Thoracic aorta (tissue), 2 donors: Measurements from ENCODE around the gene ERGIC2. TPM values are rescaled to one million over a fixed set of nuclear protein-coding genes. Genes with fewer than 3 reads are reported as not detected.

Source experiments
- ATAC-seq: fragments of 150-250 bp; one replicate; pipeline ENCODE4 v1.8.0; 2017; ENCODE audit warnings: low read depth; ENCODE audit not compliant: insufficient number of reproducible peaks, low FRiP score
- DNase-seq: peaks from one replicate; pipeline ENCODE4 v3.0.0-alpha.2; 2020; ENCODE audit warnings: low spot score
- H3K27ac ChIP-seq, 2 donors: fragments of 200-600 bp; sonication (generic); 1 replicate in 1 of 2; 2 replicates in 1 of 2; pipeline ENCODE4 v1.5.1; 2016; ENCODE audit warnings: mild to moderate bottlenecking in 2 of 2, moderate library complexity in 2 of 2
- H3K27me3 ChIP-seq: fragments of 200-600 bp; sonication (generic); replicated peaks from 2 replicates; pipeline ENCODE4 v1.6.0; 2016; ENCODE audit warnings: mild to moderate bottlenecking; ENCODE audit not compliant: insufficient read depth
- H3K36me3 ChIP-seq: fragments of 200-600 bp; sonication (generic); one replicate; pipeline ENCODE4 v1.5.1; 2016
- H3K4me1 ChIP-seq, 2 donors: fragments of 200-600 bp; sonication (generic); 1 replicate in 1 of 2; 2 replicates in 1 of 2; pipeline versions ENCODE4 v1.5.1 to v1.6.0; 2016; ENCODE audit warnings: low read depth in 2 of 2, mild to moderate bottlenecking in 1 of 2; ENCODE audit not compliant: control insufficient read depth in 1 of 2
- H3K4me3 ChIP-seq: fragments of 200-600 bp; sonication (generic); 2 replicates; pipeline ENCODE4 v1.5.1; 2016; ENCODE audit warnings: mild to moderate bottlenecking
- H3K9me3 ChIP-seq: fragments of 200-600 bp; sonication (generic); 2 replicates; pipeline ENCODE4 v1.5.1; 2016
- total RNA-seq, 2 donors: library from RNA; depleted of rRNA; stranded (reverse); fragments of >200 nt; gene quantifications; one replicate each; pipeline versions ENCODE4 v1.1.0 to v1.2.3, GENCODE V29; 2016
- TF ChIP-seq, protein P1 (sequence below): fragments of 200-600 bp; sonication (generic); IDR thresholded peaks from one replicate; pipeline ENCODE4 v1.5.1; 2019; ENCODE audit warnings: antibody characterized with exemption

Gene ERGIC2
- total RNA-seq, 2 donors from 2014 or later: 61.3 to 67.3 TPM

DNA sequence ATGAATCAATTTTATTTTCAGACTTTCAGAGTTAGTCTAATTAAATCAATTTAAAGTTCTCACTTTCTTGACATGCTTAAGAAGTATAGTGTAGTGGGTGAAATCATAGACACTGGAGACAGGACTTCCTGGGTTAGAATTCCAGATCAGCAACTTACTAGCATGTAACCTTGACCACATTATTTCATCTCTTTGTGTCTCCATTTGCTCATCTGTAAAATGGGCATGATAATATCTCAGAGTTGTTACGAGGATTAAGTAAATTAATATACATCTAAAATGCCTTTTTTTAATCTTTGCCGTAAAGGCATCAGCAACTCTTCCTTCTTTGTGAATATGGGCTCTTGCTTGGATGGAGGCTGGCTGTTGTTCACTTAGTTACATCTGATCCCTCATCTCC, 1.3 kb upstream of the ERGIC2 start:
- H3K4me1 ChIP-seq: peaks cover 4 to 10% of the 10 kb centered on the region in 2 donors
- TF ChIP-seq, protein P1, sequence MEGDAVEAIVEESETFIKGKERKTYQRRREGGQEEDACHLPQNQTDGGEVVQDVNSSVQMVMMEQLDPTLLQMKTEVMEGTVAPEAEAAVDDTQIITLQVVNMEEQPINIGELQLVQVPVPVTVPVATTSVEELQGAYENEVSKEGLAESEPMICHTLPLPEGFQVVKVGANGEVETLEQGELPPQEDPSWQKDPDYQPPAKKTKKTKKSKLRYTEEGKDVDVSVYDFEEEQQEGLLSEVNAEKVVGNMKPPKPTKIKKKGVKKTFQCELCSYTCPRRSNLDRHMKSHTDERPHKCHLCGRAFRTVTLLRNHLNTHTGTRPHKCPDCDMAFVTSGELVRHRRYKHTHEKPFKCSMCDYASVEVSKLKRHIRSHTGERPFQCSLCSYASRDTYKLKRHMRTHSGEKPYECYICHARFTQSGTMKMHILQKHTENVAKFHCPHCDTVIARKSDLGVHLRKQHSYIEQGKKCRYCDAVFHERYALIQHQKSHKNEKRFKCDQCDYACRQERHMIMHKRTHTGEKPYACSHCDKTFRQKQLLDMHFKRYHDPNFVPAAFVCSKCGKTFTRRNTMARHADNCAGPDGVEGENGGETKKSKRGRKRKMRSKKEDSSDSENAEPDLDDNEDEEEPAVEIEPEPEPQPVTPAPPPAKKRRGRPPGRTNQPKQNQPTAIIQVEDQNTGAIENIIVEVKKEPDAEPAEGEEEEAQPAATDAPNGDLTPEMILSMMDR: no peak
- H3K9me3 ChIP-seq: no peaks in the 10 kb centered on the region
- H3K4me3 ChIP-seq: no peak overlapping the region
- no peak for ATAC-seq
- no peak overlapping the region for H3K27ac ChIP-seq
- DNase-seq: no peak
- H3K36me3 ChIP-seq: no peaks in the 10 kb centered on the region
- no peaks in the 10 kb centered on the region for H3K27me3 ChIP-seq

DNA sequence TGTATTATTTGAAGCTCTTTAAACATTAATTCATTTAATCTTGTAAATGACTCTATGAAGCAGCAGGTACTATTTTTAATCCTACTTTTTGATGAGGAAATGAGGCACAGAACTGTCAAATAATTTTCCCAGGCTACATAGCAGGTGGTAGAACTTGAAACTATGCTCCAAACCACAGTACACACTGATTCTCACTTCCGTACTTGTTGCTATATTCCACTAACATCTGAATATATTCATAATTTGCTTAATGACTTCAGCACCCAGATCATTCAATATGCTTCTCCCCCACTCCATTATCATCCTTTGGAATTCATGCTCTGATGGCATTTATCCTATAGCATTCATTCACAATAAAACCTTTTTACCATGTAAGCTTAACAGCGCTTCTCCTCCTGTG, 4.9 kb downstream of the ERGIC2 start:
- H3K27ac ChIP-seq: no peak overlapping the region
- no peaks in the 10 kb centered on the region for H3K9me3 ChIP-seq
- H3K4me1 ChIP-seq: peaks cover 12 to 14% of the 10 kb centered on the region in 2 donors
- DNase-seq (no peak), ATAC-seq (no peak)
- TF ChIP-seq, protein P1: no peak
- H3K36me3 ChIP-seq: no peaks in the 10 kb centered on the region
- no peaks in the 10 kb centered on the region for H3K27me3 ChIP-seq
- no peak overlapping the region for H3K4me3 ChIP-seq

DNA sequence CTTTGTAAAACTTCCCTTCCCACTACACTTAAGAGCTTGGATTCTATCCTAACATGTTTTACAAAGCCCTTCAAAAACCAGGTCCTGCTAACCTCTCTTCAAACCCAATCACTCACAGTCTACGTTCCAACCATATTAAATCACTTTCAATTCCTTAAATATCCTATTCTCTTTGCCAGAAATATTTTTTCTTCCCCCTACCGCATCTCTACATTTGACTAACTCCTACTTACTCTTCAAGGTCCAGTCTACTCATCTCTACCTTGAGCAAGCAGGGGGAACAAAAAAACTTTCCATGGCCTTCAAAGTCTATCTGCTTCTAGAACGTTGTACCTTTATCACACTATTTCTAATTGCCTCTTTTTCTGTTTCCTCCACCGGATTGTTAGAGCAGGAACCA, 6.1 kb downstream of the ERGIC2 start:
- DNase-seq (no peak), ATAC-seq (no peak)
- H3K27me3 ChIP-seq: no peaks in the 10 kb centered on the region
- H3K27ac ChIP-seq: no peak overlapping the region
- H3K4me1 ChIP-seq: peaks cover 10 to 12% of the 10 kb centered on the region in 2 donors
- H3K4me3 ChIP-seq: no peak overlapping the region
- TF ChIP-seq, protein P1: no peak
- H3K36me3 ChIP-seq: no peaks in the 10 kb centered on the region
- H3K9me3 ChIP-seq: no peaks in the 10 kb centered on the region

DNA sequence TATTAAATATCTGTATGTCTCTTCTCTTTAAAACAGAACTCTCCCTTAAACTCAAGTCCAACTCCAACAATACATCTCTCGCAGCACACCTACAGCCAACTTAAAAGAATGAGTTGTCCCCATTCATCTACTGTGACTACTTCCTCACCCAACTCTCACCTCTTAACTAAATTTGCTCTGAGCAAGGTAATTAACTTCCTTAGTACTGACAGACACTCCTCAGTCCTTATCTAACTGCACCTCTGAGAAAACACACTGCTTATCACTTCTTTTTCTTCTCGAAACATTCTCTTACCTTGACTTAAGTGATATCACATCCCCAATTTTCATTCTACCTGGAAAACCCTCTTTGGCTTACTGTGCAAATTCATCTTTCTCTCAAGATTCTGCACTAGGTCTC, 7.0 kb downstream of the ERGIC2 start:
- Histone ChIP-seq H3K27me3 (no peaks in the 10 kb centered on the region), H3K27ac (no peak overlapping the region), H3K9me3 (no peaks in the 10 kb centered on the region), H3K36me3 (no peaks in the 10 kb centered on the region), H3K4me1 (peaks cover 3 to 8% of the 10 kb centered on the region in 2 donors), H3K4me3 (no peak overlapping the region)
- TF ChIP-seq, protein P1: no peak
- DNase-seq: no peak
- ATAC-seq: no peak

DNA sequence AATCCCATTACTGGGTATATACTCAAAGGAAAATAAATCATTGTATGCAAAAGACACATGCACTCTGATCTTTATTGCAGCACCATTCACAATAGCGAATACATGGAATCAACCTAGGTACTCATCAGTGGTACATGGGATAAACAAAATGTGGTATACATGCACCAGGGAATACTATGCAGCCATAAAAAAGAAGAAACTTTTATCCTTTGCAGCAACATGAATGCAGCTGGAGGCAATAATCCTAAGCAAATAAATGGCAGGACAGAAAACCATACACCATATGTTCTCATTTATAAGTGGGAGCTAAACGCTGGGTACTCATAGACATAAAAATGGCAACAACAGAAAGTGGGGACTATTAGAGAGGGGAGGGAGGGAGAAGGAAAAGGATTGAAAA, 15.9 kb downstream of the ERGIC2 start:
- no peak overlapping the region for H3K27ac ChIP-seq
- no peaks in the 10 kb centered on the region for H3K4me1 ChIP-seq
- no peak overlapping the region for H3K4me3 ChIP-seq
- TF ChIP-seq, protein P1: no peak
- no peaks in the 10 kb centered on the region for H3K9me3 ChIP-seq
- H3K36me3 ChIP-seq: peaks cover 6% of the 10 kb centered on the region
- no peak for ATAC-seq
- no peaks in the 10 kb centered on the region for H3K27me3 ChIP-seq
- DNase-seq: no peak
